Common myeloid progenitor, CD34-positive (primary cell): Measurements from ENCODE around the gene TMEM208. TPM values are rescaled to one million over a fixed set of nuclear protein-coding genes. Genes with fewer than 3 reads are reported as not detected.

ENCODE experiments used
- CTCF ChIA-PET: fragments of 350-600 bp; sonication (Branson Sonifier 250); formaldehyde crosslinking; loops from one replicate; lab custom pipeline; 2021; ENCODE audit warnings: antibody characterized with exemption; lab: Charles Lee
- POLR2A ChIA-PET: fragments of 350-600 bp; sonication (Branson Sonifier 250); formaldehyde crosslinking; loops from one replicate; lab custom pipeline; 2021; ENCODE audit warnings: antibody characterized with exemption; lab: Charles Lee
- DNase-seq, 3 donors: peaks; one replicate each; pipeline versions ENCODE4 v3.0.0 to v3.0.0-alpha.2; 2013
- H3K27ac ChIP-seq, 2 experiments: 1 replicate in 1 of 2; 2 replicates in 1 of 2; pipeline ENCODE4 v1.7.0; 2013; ENCODE audit warnings: inconsistent platforms in 2 of 2, low read length in 2 of 2, mild to moderate bottlenecking in 2 of 2, low read depth in 1 of 2, moderate library complexity in 1 of 2; ENCODE audit not compliant: severe bottlenecking in 2 of 2, insufficient read depth in 1 of 2, poor library complexity in 1 of 2
- H3K27me3 ChIP-seq, 5 experiments: replicated peaks in 2 of 5; 1 replicate in 3 of 5; 2 replicates in 2 of 5; pipeline versions ENCODE4 v1.6.1 to v1.7.0; 2013; ENCODE audit warnings: low read length in 4 of 5, mild to moderate bottlenecking in 2 of 5, moderate library complexity in 2 of 5, inconsistent platforms in 1 of 5; ENCODE audit not compliant: insufficient read depth in 5 of 5, control insufficient read depth in 4 of 5
- H3K36me3 ChIP-seq, 4 experiments: 1 replicate in 2 of 4; 2 replicates in 2 of 4; pipeline versions ENCODE4 v1.6.1 to v1.7.0; 2013; ENCODE audit warnings: low read length in 3 of 4, control low read depth in 1 of 4, mild to moderate bottlenecking in 1 of 4; ENCODE audit not compliant: control insufficient read depth in 4 of 4, insufficient read depth in 4 of 4
- H3K4me1 ChIP-seq, 4 experiments: 1 replicate in 3 of 4; 2 replicates in 1 of 4; pipeline versions ENCODE4 v1.6.1 to v1.7.1; 2013; ENCODE audit warnings: low read length in 3 of 4, mild to moderate bottlenecking in 3 of 4, control low read depth in 1 of 4, inconsistent platforms in 1 of 4, moderate library complexity in 1 of 4; ENCODE audit not compliant: control insufficient read depth in 4 of 4, insufficient read depth in 4 of 4; ENCODE audit errors: control extremely low read depth in 1 of 4
- H3K4me3 ChIP-seq, 7 experiments: 1 replicate in 4 of 7; 2 replicates in 3 of 7; pipeline versions ENCODE4 v1.5.1 to v1.7.0; 2013; ENCODE audit warnings: mild to moderate bottlenecking in 7 of 7, low read length in 6 of 7, moderate library complexity in 6 of 7, inconsistent platforms in 2 of 7, low read depth in 2 of 7, control low read depth in 1 of 7; ENCODE audit not compliant: insufficient read depth in 4 of 7, control insufficient read depth in 1 of 7; ENCODE audit errors: extremely low read depth in 1 of 7
- H3K9me3 ChIP-seq, 5 experiments: 1 replicate in 4 of 5; 2 replicates in 1 of 5; pipeline versions ENCODE4 v1.6.1 to v1.7.1; 2013; ENCODE audit warnings: low read length in 4 of 5, mild to moderate bottlenecking in 2 of 5, inconsistent platforms in 1 of 5, low read depth in 1 of 5, moderate library complexity in 1 of 5; ENCODE audit not compliant: control insufficient read depth in 4 of 5, insufficient read depth in 2 of 5; ENCODE audit errors: control extremely low read depth in 1 of 5
- WGBS: methylation state at CpG from one replicate; pipeline ENCODE4 v1.1.5; 2013; ENCODE audit not compliant: insufficient coverage; 5-methylcytosine and 5-hydroxymethylcytosine counted together
- polyA plus RNA-seq: library from polyadenylated mRNA; unstranded; fragments of 120-200 nt; gene quantifications from one replicate; pipeline ENCODE4 v1.2.1, GENCODE V29; 2013

TMEM208 gene
- 27.4 TPM for polyA plus RNA-seq

GRCh38 chr16:67226804-67227566 is at the start of gene TMEM208:
TMEM208 (plus strand) TSS chr16:67227130; CDS start chr16:67227219, 89 bp downstream.
- WGBS, result 0% methylated on average over 42 of the region's 46 CpGs
- H3K4me3 ChIP-seq, result peak within 1 kb of the TSS; percentile 80 to 97 (median 90)
- H3K27me3 ChIP-seq, result no peaks in the 10 kb centered on the region
- ChIA-PET CTCF (interaction anchor here (0.6 to 10.7 kb wide), 13 partner anchors 9 to 288 kb away, joined by 3 to 108 read pairs (median 5); partner anchors contain the start of genes EXOC3L1, FHOD1 and SLC9A5), POLR2A (interaction anchor here (1.4 to 3.6 kb wide), 3 partner anchors 12 to 19 kb away, joined by 5 to 42 read pairs (median 6); partner anchors contain the start of gene FHOD1)
- peak; percentile 99 for DNase-seq
- H3K4me1 ChIP-seq, result peaks cover 11 to 42% (median 32%) of the 10 kb centered on the region in 4 experiments
- peak within 1 kb of the TSS; percentile 74 to 88 for H3K27ac ChIP-seq
- peaks cover 3 to 42% (median 36%) of the 10 kb centered on the region in 4 experiments for H3K36me3 ChIP-seq
- no peaks in the 10 kb centered on the region for H3K9me3 ChIP-seq

GRCh38 chr16:67177743-67178699 is 48.9 kb upstream of the TMEM208 start:
- 4% methylated on average over 59 of the region's 73 CpGs for WGBS
- peaks cover 0 to 33% (median 25%) of the 10 kb centered on the region in 4 experiments for H3K4me1 ChIP-seq
- no peak overlapping the region for H3K27ac ChIP-seq
- peak overlapping the region in 6 of 7 experiments; percentile 40 to 74 (median 55) for H3K4me3 ChIP-seq
- POLR2A ChIA-PET, result no interaction called here
- peaks cover 0 to 2% (median 0%) of the 10 kb centered on the region in 4 experiments for H3K36me3 ChIP-seq
- CTCF ChIA-PET, result interaction anchor here (1.2 to 4.6 kb wide), 4 partner anchors 10 to 79 kb away, joined by 3 to 34 read pairs (median 4); partner anchors contain the start of gene B3GNT9
- peaks cover 0 to 55% (median 30%) of the 10 kb centered on the region in 5 experiments for H3K27me3 ChIP-seq
- H3K9me3 ChIP-seq, result no peaks in the 10 kb centered on the region
- DNase-seq, result peak in 2 of 3 donors; percentile 74 to 75

- Histone ChIP-seq H3K4me3 (no peak overlapping the region), H3K4me1 (peaks cover 0 to 31% (median 26%) of the 10 kb centered on the region in 4 experiments), H3K9me3 (no peaks in the 10 kb centered on the region), H3K27me3 (peaks cover 0 to 44% (median 23%) of the 10 kb centered on the region in 5 experiments), H3K36me3 (peaks cover 0 to 2% (median 0%) of the 10 kb centered on the region in 4 experiments), H3K27ac (no peak overlapping the region)
- ChIA-PET CTCF (interaction anchor here (0.8 to 1.3 kb wide), 4 partner anchors 16 to 217 kb away, joined by 3 to 4 read pairs (median 4); no protein-coding TSS in a partner anchor), POLR2A (no interaction called here)
- peak in 1 of 3 donors; percentile 56 for DNase-seq
- 96% methylated on average over 8 of the region's 13 CpGs for WGBS
These were observed 47.4 kb upstream of the TMEM208 start for GRCh38 chr16:67179421-67180080.

GRCh38 chr16:67180166-67180565 is 46.8 kb upstream of the TMEM208 start:
- ChIA-PET CTCF (interaction anchor here (1.1 to 1.3 kb wide), 2 partner anchors 16 to 18 kb away, joined by 4 read pairs; no protein-coding TSS in a partner anchor), POLR2A (no interaction called here)
- H3K36me3 ChIP-seq, result peaks cover 0 to 2% (median 0%) of the 10 kb centered on the region in 4 experiments
- 97% methylated on average over 14 of the region's 16 CpGs for WGBS
- peaks cover 0 to 31% (median 26%) of the 10 kb centered on the region in 4 experiments for H3K4me1 ChIP-seq
- H3K9me3 ChIP-seq, result no peaks in the 10 kb centered on the region
- no peak overlapping the region for H3K27ac ChIP-seq
- no peak for DNase-seq
- no peak overlapping the region for H3K4me3 ChIP-seq
- H3K27me3 ChIP-seq, result peaks cover 0 to 44% (median 20%) of the 10 kb centered on the region in 5 experiments

- Histone ChIP-seq H3K9me3 (no peaks in the 10 kb centered on the region), H3K27ac (no peak overlapping the region), H3K4me1 (peaks cover 0 to 35% (median 29%) of the 10 kb centered on the region in 4 experiments), H3K4me3 (no peak overlapping the region), H3K36me3 (peaks cover 0 to 2% (median 0%) of the 10 kb centered on the region in 4 experiments), H3K27me3 (peaks cover 0 to 34% (median 18%) of the 10 kb centered on the region in 5 experiments)
- no peak for DNase-seq
- WGBS, result 100% methylated on average over 2 of the region's 2 CpGs
- CTCF ChIA-PET, result interaction anchor here (0.7 to 2.6 kb wide), 7 partner anchors 9 to 80 kb away, joined by 3 to 13 read pairs (median 3); partner anchors contain the start of genes B3GNT9, FBXL8 and TRADD
- POLR2A ChIA-PET, result no interaction called here
These were observed 45.6 kb upstream of the TMEM208 start for GRCh38 chr16:67181346-67181745.

- POLR2A ChIA-PET, result interaction anchor here (0.6 kb wide), 1 partner anchor 67 kb away, joined by 4 read pairs; no protein-coding TSS in a partner anchor
- CTCF ChIA-PET, result interaction anchor here (0.9 to 2.6 kb wide), 8 partner anchors 8 to 26 kb away, joined by 3 to 13 read pairs (median 5); no protein-coding TSS in a partner anchor
- no peaks in the 10 kb centered on the region for H3K9me3 ChIP-seq
- peaks cover 0 to 26% (median 16%) of the 10 kb centered on the region in 5 experiments for H3K27me3 ChIP-seq
- DNase-seq, result no peak
- WGBS, result 96% methylated on average over 2 of the region's 2 CpGs
- no peaks in the 10 kb centered on the region for H3K36me3 ChIP-seq
- H3K4me3 ChIP-seq, result no peak overlapping the region
- H3K27ac ChIP-seq, result no peak overlapping the region
- H3K4me1 ChIP-seq, result peaks cover 0 to 35% (median 29%) of the 10 kb centered on the region in 4 experiments
These were observed 44.6 kb upstream of the TMEM208 start for GRCh38 chr16:67182288-67182687.
